Activated T-cell treated with anti-CD3 and anti-CD28 coated beads for 24 hours (primary cell): ENCODE data around the gene NCEH1.
"Not testable (repeated sequence)": the region's sequence is repeated elsewhere in the genome, so short reads cannot be mapped to it uniquely, and the experiment has no call there.

Experiments
- DNase-seq: peaks from one replicate; pipeline ENCODE4 v3.0.0-alpha.2; 2020; ENCODE audit warnings: low read depth

The NCEH1 gene

GRCh38 chr3:172707030-172707429, 3.8 kb downstream of the NCEH1 start:
- no peak for DNase-seq

DNA sequence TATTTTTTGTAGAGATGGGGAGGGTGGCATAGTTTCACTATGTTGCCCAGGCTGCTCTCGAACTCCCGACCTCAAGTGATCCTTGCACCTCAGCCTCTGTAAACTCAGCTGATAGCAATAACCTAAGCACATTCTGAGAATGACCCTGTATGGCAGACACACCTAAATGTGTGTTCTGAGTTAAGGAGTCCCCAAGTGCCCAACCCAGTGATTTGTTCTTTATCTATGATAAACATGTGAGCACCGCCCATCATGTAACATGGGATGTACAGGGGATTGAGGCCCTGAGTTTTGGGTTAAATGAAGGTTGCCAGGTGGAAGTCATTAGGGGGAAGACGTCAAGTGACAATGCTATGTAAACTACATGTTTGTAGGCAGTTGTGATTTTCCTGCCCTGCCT, 5.7 kb downstream of the NCEH1 start:
- no peak for DNase-seq

DNA sequence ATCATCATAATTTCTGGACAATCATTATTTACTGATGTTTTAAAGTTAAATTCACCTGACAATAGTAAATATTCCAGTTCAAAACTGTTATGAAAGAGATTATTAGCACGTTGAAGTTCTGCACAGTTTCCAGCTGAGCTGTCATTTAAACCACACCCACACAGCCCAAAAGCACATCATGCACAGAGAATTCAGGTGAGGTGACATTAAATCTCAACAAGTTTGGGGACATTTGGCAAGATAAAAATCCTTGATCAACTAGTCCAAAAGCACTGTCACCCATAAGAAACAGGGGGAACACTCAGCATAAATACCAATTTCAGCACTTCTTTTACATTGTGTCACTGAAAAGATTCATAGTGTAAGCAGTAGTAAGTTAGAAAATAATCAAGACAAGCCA, 6.9 kb downstream of the NCEH1 start:
- DNase-seq = no peak

DNA sequence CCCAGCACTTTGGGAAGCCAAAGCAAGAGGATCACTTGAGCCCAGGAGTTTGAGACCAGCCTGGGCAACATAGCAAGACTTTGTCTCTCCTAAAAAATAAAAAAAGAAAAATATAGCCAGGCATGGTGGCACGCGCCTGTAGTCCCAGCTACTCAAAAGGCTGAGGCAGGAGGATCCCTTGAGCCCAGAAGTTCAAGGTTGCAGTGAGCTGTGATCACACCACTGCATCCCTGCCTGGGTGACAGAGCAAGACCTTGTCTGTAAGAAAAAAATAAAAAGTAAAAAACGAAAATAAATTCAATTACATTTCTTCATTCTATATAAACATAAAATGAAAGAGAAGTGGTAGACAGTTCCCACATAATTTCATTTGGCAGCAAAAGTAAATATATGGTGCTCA, 8.1 kb downstream of the NCEH1 start:
- not testable (repeated sequence) for DNase-seq

DNA sequence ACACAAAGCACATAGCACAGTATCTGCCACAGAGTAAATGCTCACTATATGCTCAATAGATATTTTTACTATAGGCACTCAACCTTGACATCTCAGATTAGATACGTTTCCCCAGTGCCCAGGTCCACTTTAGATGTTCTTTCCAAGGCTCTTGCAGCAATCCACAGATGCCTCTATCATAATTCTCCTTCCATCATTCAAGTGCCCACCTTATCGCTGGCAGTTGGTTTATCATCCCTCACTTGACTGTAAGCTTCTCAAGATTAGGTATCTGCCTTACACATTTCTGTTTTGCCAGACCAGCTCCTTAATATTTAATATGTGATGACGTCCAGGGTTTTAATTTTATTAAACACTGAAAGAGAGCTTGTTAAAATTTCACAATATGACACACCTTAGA, 8.6 kb downstream of the NCEH1 start:
- no peak for DNase-seq

- no peak for DNase-seq
Measured at GRCh38 chr3:172701751-172702150, 9.1 kb downstream of the NCEH1 start.

DNA sequence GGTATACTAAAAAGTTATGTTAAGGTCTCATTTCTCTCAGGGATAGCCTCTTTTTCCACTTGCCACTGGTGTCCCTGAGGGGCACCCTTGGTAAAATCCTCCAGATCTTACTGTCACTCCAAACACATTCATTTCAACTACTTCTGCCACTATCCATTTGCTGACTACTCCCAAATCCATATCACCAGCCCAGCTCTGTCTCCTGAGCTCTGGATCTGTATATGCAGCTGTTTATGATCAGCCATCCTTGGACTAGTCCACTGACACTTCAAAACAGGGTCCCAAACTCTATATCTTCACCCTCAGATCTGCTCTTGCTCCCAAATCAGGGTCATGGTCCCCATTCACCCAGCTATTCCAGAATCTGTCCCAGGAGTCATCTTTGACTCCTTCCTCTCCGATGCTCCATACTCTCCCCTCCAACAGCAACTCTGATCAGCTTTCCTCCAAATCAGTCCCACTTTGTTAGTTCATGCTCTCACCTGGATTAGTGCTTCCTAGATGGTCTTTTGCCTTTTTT, 9.9 kb downstream of the NCEH1 start:
- DNase-seq = no peak

- no peak for DNase-seq
Measured at GRCh38 chr3:172700256-172700655, 10.6 kb downstream of the NCEH1 start.

DNA sequence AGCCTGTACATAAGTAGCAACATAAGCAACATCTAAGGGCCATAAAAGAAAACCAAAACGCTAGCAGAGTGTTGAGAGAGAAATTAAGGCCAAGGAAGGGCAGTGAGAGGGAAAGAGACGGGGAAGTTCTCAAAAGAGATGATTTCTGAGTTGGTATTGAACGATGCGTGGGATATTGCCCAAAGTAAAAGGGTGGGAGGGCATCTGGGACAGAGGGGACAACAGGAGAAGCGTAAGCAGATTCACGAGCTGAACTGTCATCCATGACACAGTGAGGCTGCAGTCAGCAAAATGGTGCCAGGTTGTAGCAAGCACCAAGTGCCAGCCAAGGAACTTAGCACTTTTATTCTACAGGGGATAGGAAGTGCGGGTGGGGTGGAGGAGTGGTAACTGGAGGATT, 11.8 kb downstream of the NCEH1 start:
- DNase-seq = no peak

GRCh38 chr3:172698631-172699030, 12.2 kb downstream of the NCEH1 start:
- no peak for DNase-seq

DNA sequence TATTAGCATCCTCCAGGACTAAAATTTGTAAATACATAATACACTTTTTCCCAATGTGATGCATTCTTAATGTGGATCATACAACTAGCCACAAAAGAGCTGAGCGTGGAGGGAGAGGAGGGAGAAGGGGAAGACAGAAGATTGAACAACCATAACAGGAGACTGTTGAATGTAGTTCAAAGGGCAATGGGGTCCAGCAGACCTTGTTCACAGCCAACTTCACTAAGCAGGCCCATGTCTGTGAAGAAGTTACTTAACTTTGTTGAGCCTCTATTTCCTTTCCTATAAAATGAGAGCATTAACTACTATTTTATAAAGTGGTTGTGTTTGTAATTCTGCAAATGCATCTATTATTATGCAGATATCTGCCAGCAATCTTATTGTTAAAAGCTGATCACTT, 13.3 kb downstream of the NCEH1 start:
- no peak for DNase-seq

DNA sequence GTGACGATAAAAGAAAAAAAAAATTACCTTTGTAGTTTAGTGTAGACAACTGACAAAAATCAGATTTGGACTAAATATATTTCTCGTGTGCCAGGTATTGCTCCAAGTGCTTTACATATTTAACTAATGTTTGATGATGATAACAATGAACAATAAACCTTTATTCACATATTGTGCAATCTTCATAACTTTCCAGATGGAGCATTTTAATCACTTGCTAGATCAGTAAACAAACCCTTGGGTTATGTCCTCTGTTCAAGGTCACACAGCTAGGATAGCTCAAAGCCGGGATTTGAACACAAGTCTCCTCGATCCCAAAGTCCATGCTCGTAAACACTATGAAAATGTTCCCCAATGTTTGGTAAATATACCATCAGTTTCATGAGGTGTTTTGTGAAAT, 14.5 kb downstream of the NCEH1 start:
- no peak for DNase-seq

DNA sequence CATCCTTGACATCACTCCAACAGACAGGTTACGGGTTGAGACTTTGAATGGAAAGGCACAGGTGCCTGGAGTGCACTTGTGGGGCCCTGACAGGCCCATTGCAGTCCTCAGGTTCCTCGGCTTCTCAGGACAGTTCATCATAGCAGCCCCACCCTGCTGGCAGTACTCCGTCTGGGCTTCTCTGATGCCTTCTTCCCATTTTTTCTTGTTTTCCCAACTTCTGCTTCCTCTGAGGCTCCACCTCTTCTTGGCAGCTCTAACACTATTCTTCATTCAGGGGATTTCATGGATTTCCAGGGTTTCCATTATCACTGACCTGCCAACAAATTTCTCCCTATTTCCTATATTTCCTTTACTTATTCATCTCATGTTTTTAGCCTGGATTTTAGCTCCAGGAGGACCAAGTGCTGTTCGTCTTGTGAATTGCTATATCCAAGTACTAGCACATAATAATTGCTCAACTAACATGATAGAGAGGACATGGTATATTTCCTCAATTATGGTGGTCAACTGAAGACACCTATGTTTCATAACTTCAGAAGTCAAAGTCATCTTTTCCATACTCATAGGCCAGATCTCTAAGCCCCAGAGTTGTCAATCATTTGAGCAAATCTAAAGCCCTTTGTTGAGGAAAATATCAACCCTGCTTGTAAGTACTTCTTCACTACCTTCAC, 16.2 kb downstream of the NCEH1 start:
- no peak for DNase-seq

DNA sequence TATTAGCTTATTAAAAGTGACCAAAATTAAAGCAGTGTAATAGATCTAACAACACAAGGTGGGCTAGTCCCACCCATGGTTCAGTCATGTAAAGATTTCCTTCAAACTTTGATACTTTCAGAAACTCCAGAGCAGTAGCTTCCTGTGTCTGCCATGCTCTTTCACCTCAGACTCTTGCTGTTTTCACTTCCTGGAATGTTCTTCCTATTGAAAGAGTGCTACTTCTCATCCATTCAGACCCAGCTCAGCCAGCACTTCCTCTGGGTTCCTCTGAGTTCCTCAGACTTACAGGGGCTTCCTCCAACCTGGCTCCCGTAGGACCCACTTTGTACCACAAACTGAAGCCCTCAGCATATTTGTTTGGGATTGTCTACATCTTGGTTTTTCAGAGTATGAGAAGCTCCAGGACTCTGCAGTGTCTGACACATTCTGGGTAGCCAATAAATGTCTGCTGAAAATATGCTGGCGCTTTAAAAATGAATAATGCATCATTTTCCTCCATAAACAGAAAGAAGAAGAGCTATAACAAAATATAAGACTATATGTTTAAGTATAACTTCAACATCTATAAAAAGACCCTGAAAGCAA, 18.0 kb downstream of the NCEH1 start:
- DNase-seq = no peak

- no peak for DNase-seq
Measured at GRCh38 chr3:172690936-172691335, 19.9 kb downstream of the NCEH1 start.

DNA sequence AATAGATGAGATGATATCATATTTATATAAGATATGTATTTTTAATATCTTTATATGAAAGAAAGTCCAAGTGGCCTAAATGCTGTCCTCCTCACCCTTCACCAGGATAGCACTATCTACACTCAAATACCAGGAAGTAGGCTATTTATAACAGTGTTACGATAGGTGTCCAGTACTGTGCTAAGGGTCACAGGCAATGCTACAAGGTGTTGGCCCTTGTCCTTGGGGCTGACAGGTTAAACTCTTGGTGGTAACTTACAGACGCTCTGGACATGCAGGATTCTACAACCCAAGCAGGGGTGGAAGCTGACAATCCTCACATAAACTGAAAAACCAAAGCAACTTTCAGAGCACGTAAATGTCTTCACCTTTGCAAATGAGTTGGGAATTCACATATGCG, 22.3 kb downstream of the NCEH1 start:
- DNase-seq = no peak

DNA sequence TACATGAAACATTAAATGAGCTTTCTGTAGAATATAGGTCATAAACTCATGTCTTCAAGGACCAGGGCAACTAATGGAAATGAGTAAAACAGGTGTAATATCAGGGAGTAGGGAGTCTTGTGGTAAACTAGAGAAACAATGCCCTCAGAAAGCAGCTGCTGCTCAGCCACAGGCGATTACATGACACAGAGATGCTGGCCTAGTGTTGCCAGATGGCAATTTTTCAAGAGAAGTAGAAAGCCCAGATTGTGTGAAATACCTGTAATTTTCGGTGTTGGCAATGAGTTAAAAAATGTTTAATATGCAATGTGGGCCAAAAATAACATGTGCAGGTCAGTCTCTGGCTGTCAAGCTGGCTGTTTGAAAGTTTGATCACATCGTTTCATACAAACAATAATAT, 23.4 kb downstream of the NCEH1 start:
- no peak for DNase-seq

DNA sequence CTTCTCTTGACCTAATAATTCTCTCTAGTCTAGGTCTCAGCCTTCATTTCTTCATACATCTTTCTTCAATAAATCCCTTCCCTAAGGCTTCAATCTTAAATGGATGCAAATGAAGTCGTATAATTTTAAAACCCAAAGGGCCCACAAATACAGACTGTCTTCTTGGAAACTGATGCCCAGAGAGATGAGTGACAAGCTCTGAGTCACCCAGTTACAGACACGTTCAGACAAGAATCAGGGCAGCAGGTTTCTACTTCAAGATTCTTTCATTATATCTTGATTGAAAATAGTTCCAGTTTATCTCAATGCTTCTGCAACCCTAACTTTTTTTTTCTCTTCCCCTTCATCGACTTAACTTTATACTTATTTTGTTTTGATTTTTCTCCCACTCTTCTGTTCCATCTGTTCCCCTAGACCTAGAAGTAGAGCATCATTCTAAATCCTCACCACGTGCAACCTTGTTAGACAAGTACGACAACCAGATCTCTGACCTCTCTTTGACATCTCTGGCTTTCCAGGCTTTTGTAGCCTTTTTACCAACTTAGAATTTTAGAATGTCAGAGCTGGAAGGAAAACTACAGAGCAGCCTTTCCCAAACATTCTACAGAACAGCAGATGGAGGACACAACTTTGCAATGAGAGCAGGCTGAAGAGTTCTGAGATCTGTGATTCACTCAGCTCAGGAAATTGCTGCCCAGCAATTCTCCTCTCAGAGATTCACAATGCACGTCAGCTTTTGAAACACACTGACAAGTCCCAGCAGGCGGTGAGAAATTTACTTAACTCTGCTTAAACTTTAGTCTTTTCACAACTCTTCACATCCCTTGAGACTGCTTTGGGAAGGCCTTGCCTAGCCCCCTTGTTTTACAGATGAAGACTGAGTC, 25.3 kb downstream of the NCEH1 start:
- DNase-seq = no peak

GRCh38 chr3:172680684-172681083, 30.2 kb downstream of the NCEH1 start:
- no peak for DNase-seq

DNA sequence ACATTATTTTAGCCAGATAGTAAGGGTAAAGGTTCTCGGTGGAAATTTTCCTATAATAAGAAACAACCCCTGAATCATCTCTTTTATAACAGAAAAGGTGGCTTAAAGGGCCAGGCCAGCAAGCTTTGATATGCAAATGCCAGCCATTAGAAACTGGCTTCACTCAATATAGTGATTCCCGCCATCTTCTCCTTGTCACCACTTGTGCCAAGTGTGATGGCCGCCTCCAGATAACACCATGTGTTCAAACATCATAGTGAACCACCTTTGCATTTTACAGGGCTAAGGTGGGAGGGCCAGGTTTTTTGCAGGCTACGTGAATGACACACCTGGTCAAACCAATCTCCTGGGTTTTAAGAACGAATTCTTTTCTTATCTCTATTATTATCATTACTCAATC, 31.3 kb downstream of the NCEH1 start:
- no peak for DNase-seq

GRCh38 chr3:172678068-172678467, 32.8 kb downstream of the NCEH1 start:
- DNase-seq = no peak

DNA sequence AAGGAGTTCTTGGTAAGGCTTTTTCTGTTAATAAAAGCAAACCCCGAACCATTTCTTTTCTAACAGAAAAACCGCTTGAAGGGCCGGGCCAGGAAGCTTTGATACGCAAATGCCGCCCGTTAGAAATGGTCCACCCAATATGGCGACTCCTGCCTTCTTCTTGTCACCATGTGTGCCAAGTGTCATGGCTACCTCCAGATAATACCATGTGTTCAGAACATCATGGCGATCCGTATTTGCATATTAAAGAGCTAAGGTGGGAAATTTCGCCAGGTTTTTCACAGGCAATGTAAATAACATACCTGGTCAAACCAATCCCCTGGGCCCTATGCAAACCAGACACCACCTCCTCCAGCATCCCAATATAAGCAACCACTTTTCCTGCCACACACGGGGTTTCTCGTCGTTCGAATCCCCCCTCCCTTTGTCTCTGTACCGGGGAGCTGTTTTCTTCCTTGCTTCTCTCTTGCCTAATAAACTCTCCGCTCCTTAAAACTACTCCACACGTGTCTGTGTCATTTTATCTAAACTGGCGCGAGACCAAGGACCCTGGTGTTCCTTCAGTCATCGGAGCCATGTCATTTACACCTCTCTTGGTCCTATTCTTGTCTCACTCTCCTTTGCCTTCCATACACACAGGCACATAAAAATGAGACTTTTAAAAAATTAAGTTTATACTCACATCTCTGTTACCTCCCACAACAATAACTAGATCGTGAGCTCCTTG, 34.5 kb downstream of the NCEH1 start:
- DNase-seq = no peak
